SK-N-MC (cell line): ENCODE data around the gene COASY.

Source experiments
- DNase-seq: peaks from one replicate; pipeline ENCODE4 v3.0.0-alpha.2; 2011; ENCODE audit warnings: low read depth, low spot score
- H3K27ac ChIP-seq: fragments of 200-600 bp; sonication (generic); 2 replicates; pipeline ENCODE4 v1.5.1; 2016; ENCODE audit warnings: mixed run types
- H3K36me3 ChIP-seq: fragments of 200-600 bp; sonication (generic); 2 replicates; pipeline ENCODE4 v1.6.1; 2017; ENCODE audit warnings: antibody characterized with exemption, low read length, mixed read lengths; ENCODE audit not compliant: insufficient read depth
- H3K4me3 ChIP-seq: fragments of 200-600 bp; sonication (generic); 2 replicates; pipeline ENCODE4 v1.5.1; 2016
- H3K9ac ChIP-seq: fragments of 200-600 bp; sonication (generic); 2 replicates; pipeline ENCODE4 v1.8.0; 2017; ENCODE audit warnings: mixed run types, mixed read lengths; ENCODE audit not compliant: insufficient read length
- H3K9me3 ChIP-seq: fragments of 200-600 bp; sonication (generic); 2 replicates; pipeline ENCODE4 v1.6.1; 2017; ENCODE audit warnings: low read depth, mild to moderate bottlenecking, antibody characterized with exemption, low read length, moderate library complexity, mixed read lengths
- EZH2 ChIP-seq: fragments of 200-600 bp; sonication (generic); IDR thresholded peaks from one replicate; pipeline ENCODE4 v1.6.1; 2017; ENCODE audit warnings: antibody characterized with exemption
- FOXP2 ChIP-seq: optimal IDR thresholded peaks from 2 replicates; pipeline ENCODE3; 2011; ENCODE audit warnings: mild to moderate bottlenecking, moderate library complexity; ENCODE audit not compliant: insufficient read depth; ENCODE audit errors: extremely low read length, control extremely low read depth
- POLR2AphosphoS5 ChIP-seq: IDR thresholded peaks from 2 replicates; pipeline ENCODE4 v1.6.1; 2012; ENCODE audit warnings: mild to moderate bottlenecking, low read depth, low read length, borderline replicate concordance

Gene COASY

GRCh38 chr17:42519546-42520491 is 42.1 kb upstream of the COASY start:
- no peak overlapping the region for H3K4me3 ChIP-seq

DNA sequence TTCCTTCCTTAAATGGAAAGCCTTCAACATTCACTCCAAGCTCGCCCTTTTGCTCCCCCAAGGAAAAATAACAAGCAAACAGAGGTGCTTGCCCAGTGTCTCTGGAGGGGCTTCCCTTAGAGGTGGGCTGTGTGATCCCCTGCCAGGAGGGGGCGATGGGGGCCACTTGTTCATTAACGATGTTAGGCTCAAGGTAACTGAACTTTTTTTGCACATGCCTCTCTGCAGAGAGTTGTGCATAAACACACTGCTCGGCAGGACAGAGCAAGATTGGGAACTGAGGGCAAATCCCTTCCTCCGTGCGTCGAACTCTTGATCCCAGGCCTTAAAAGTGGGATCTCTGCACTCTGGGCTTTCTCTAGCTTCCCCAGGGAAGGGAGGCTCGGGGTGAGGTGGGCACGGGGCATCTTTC is 41.4 kb upstream of the COASY start:
- H3K27ac ChIP-seq: peak overlapping the region; percentile 29; the same call in 1 of the 2 replicates
- no peak for DNase-seq
- H3K4me3 ChIP-seq: no peak overlapping the region
- no peaks in the 10 kb centered on the region for H3K9me3 ChIP-seq
- no peak overlapping the region for H3K9ac ChIP-seq
- TF ChIP-seq POLR2AphosphoS5: no peak
- TF ChIP-seq EZH2: no peak
- TF ChIP-seq FOXP2: no peak
- no peaks in the 10 kb centered on the region for H3K36me3 ChIP-seq

More at GRCh38 chr17:42519546-42520491, 42.1 kb upstream of the COASY start:
- Histone ChIP-seq H3K9me3 (no peaks in the 10 kb centered on the region), H3K27ac (peak overlapping the region; percentile 32), H3K36me3 (no peaks in the 10 kb centered on the region), H3K9ac (peak overlapping the region; percentile 34)
- TF ChIP-seq EZH2 (no peak), FOXP2 (no peak), POLR2AphosphoS5 (no peak)
- DNase-seq: no peak

DNA sequence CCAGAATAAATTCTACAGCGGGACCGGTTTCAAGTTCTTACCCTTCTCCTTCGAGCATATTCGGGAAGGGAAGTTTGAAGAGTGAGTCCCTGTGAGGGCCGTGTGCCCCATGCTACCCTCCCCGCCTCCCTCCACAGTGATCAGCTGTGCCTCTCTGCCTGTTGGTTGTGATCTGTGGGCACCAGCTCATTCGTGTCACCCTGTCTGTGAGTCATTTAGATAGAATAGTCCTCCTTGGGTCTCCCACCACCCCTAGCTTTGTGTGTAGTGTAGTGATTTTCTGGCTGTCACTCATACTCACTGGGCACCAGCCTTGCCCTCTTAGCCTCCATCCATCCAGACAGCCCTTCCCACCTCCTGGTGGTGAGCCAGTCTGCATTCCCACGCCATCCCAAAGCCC is 40.9 kb upstream of the COASY start:
- H3K4me3 ChIP-seq: no peak overlapping the region
- H3K27ac ChIP-seq: no peak overlapping the region
- TF ChIP-seq POLR2AphosphoS5 (no peak), FOXP2 (no peak), EZH2 (no peak)
- DNase-seq: no peak
- no peaks in the 10 kb centered on the region for H3K9me3 ChIP-seq
- H3K9ac ChIP-seq: no peak overlapping the region
- no peaks in the 10 kb centered on the region for H3K36me3 ChIP-seq

GRCh38 chr17:42521666-42522262 is 40.2 kb upstream of the COASY start:
- Histone ChIP-seq H3K9me3 (no peaks in the 10 kb centered on the region), H3K36me3 (no peaks in the 10 kb centered on the region), H3K9ac (no peak overlapping the region), H3K27ac (no peak overlapping the region), H3K4me3 (no peak overlapping the region)
- TF ChIP-seq FOXP2: no peak
- no peak for TF ChIP-seq EZH2
- no peak for TF ChIP-seq POLR2AphosphoS5
- no peak for DNase-seq

GRCh38 chr17:42522263-42522790 is 39.6 kb upstream of the COASY start:
- H3K4me3 ChIP-seq: no peak overlapping the region

GRCh38 chr17:42522798-42523278 is 39.1 kb upstream of the COASY start:
- Histone ChIP-seq H3K36me3 (no peaks in the 10 kb centered on the region), H3K9ac (no peak overlapping the region), H3K27ac (no peak overlapping the region), H3K4me3 (no peak overlapping the region), H3K9me3 (no peaks in the 10 kb centered on the region)
- no peak for DNase-seq
- TF ChIP-seq POLR2AphosphoS5 (no peak), FOXP2 (no peak), EZH2 (no peak)

More at GRCh38 chr17:42522263-42522790, 39.6 kb upstream of the COASY start:
- no peak overlapping the region for H3K27ac ChIP-seq
- no peak for DNase-seq
- no peaks in the 10 kb centered on the region for H3K36me3 ChIP-seq
- no peaks in the 10 kb centered on the region for H3K9me3 ChIP-seq
- no peak overlapping the region for H3K9ac ChIP-seq
- no peak for TF ChIP-seq EZH2
- no peak for TF ChIP-seq FOXP2
- no peak for TF ChIP-seq POLR2AphosphoS5

GRCh38 chr17:42525221-42525620 is 36.7 kb upstream of the COASY start:
- TF ChIP-seq POLR2AphosphoS5 (no peak), EZH2 (no peak), FOXP2 (no peak)
- Histone ChIP-seq H3K27ac (no peak overlapping the region), H3K9ac (no peak overlapping the region), H3K4me3 (no peak overlapping the region), H3K9me3 (no peaks in the 10 kb centered on the region), H3K36me3 (no peaks in the 10 kb centered on the region)
- DNase-seq: no peak

DNA sequence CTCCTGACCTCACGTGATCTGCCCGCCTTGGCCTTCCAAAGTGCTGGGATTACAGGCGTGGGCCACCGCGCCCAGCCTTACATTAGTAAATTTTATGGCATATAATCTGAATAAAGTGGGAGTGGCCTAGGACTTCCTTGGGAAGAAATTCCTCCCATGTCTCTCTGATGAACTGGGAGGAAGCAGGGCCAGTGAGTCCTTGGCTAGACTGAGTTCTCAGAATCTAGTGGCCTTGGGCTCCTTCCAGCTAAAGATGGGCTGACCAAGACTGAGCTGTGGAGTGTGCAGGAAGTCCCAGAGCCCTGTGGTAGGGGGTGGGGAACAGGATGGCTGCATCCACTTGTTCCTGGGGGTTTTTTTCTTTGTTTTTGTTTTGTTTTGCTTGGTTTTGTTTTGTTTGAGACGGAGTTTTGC is 35.9 kb upstream of the COASY start:
- DNase-seq: no peak
- no peaks in the 10 kb centered on the region for H3K36me3 ChIP-seq
- no peak overlapping the region for H3K27ac ChIP-seq
- no peak for TF ChIP-seq POLR2AphosphoS5
- no peak for TF ChIP-seq EZH2
- no peak for TF ChIP-seq FOXP2
- no peak overlapping the region for H3K4me3 ChIP-seq
- no peaks in the 10 kb centered on the region for H3K9me3 ChIP-seq
- no peak overlapping the region for H3K9ac ChIP-seq
